Keratinocyte (primary cell): Measurements from ENCODE around the gene UBE2E1. TPM values are rescaled to one million over a fixed set of nuclear protein-coding genes. Genes with fewer than 3 reads are reported as not detected.

Experiments used
- DNase-seq: peaks from one replicate; pipeline ENCODE4 v3.0.0-alpha.2; 2011; ENCODE audit warnings: low read depth, missing footprints, low spot score
- FAIRE-seq: peaks from 2 replicates; lab custom pipeline; 2011; peaks lifted over from hg19 to GRCh38; lab: Jason Lieb, UNC
- H2AFZ ChIP-seq: 2 replicates; pipeline ENCODE4 v1.6.0; 2012; ENCODE audit warnings: low read length, control low read depth, inconsistent platforms; ENCODE audit not compliant: control insufficient read depth
- H3K27ac ChIP-seq: 2 replicates; pipeline ENCODE4 v1.5.1; 2011; ENCODE audit warnings: low read length; ENCODE audit not compliant: control insufficient read depth, insufficient read depth
- H3K27me3 ChIP-seq: 3 replicates; pipeline ENCODE4 v1.6.0; 2011; ENCODE audit warnings: low read length; ENCODE audit not compliant: control insufficient read depth, insufficient read depth; ENCODE audit errors: extremely low read depth
- H3K36me3 ChIP-seq, 2 experiments: 2 replicates in 1 of 2; 3 replicates in 1 of 2; pipeline ENCODE4 v1.5.1; 2011; ENCODE audit warnings: low read length in 2 of 2, mild to moderate bottlenecking in 1 of 2; ENCODE audit not compliant: control insufficient read depth in 2 of 2, insufficient read depth in 2 of 2; ENCODE audit errors: extremely low read depth in 1 of 2
- H3K4me1 ChIP-seq: 3 replicates; pipeline ENCODE4 v1.5.1; 2011; ENCODE audit warnings: low read length; ENCODE audit not compliant: control insufficient read depth, insufficient read depth; ENCODE audit errors: extremely low read depth
- H3K4me2 ChIP-seq: 3 replicates; pipeline ENCODE4 v1.6.0; 2011; ENCODE audit warnings: low read depth, low read length; ENCODE audit not compliant: control insufficient read depth, insufficient read depth; ENCODE audit errors: extremely low read depth
- H3K4me3 ChIP-seq, 3 experiments: fragments of 200-600 bp in 1 of 3; sonication (generic) in 1 of 3; 2 replicates in 2 of 3; 3 replicates in 1 of 3; pipeline ENCODE4 v1.5.1; 2011 to 2016; ENCODE audit warnings: low read length in 3 of 3, mild to moderate bottlenecking in 3 of 3, control low read depth in 2 of 3, inconsistent platforms in 1 of 3, low read depth in 1 of 3, mixed read lengths in 1 of 3, mixed run types in 1 of 3, moderate library complexity in 1 of 3; ENCODE audit not compliant: control insufficient read depth in 2 of 3, insufficient read depth in 2 of 3; ENCODE audit errors: extremely low read depth in 1 of 3
- H3K79me2 ChIP-seq: 2 replicates; pipeline ENCODE4 v1.6.0; 2012; ENCODE audit warnings: low read length; ENCODE audit not compliant: control insufficient read depth, insufficient read depth
- H3K9ac ChIP-seq: 3 replicates; pipeline ENCODE4 v1.6.0; 2011; ENCODE audit warnings: low read length; ENCODE audit not compliant: control insufficient read depth, insufficient read depth; ENCODE audit errors: extremely low read depth
- H3K9me1 ChIP-seq: 3 replicates; pipeline ENCODE4 v1.6.0; 2011; ENCODE audit warnings: low read length; ENCODE audit not compliant: control insufficient read depth, insufficient read depth; ENCODE audit errors: extremely low read depth
- H3K9me3 ChIP-seq: 2 replicates; pipeline ENCODE4 v1.5.1; 2012; ENCODE audit warnings: low read depth, low read length; ENCODE audit not compliant: control insufficient read depth
- H4K20me1 ChIP-seq: 3 replicates; pipeline ENCODE4 v1.6.0; 2011; ENCODE audit warnings: low read length; ENCODE audit not compliant: control insufficient read depth, insufficient read depth; ENCODE audit errors: extremely low read depth
- EZH2 ChIP-seq: IDR thresholded peaks from one replicate; pipeline ENCODE4 v1.6.1; 2012; ENCODE audit warnings: inconsistent platforms, mild to moderate bottlenecking, low read length, moderate library complexity
- dilution Hi-C: fragments of 300-500 bp; cut with MboI; formaldehyde crosslinking; loops from one replicate; pipeline ENCODE4 v1.7.0; 2020; ENCODE audit warnings: low sequenced_read_pairs; ENCODE audit not compliant: extremely low pct_ligation_motif_present
- polyA plus RNA-seq, 5 experiments: library from polyadenylated mRNA; depleted of rRNA in 3 of 5; stranded (reverse) in 3 of 5; stranded (forward) in 1 of 5; unstranded in 1 of 5; fragments of >200 nt; gene quantifications; 1 replicate in 1 of 5; 2 replicates in 3 of 5; 3 replicates in 1 of 5; pipeline versions ENCODE4 v1.2.1 to v1.2.3, GENCODE V29; 2011 to 2012; ENCODE audit warnings: missing spikeins in 2 of 5, low read depth in 1 of 5, low replicate concordance in 1 of 5
- TF ChIP-seq, protein P1 (sequence below), 3 experiments: IDR thresholded peaks in 1 of 3; conservative IDR thresholded peaks in 1 of 3; optimal IDR thresholded peaks in 1 of 3; 2 replicates in 2 of 3; 3 replicates in 1 of 3; pipeline versions ENCODE3 to v1.5.1; 2011; ENCODE audit warnings: low read length in 3 of 3, mild to moderate bottlenecking in 3 of 3, moderate library complexity in 2 of 3, control low read depth in 1 of 3, inconsistent platforms in 1 of 3; ENCODE audit not compliant: insufficient read depth in 2 of 3; ENCODE audit errors: extremely low read depth in 1 of 3

Gene UBE2E1
- polyA plus RNA-seq, 1 donor (not counting 4 experiments of a cell fraction or from before 2014, with no cell fraction given): 205 TPM

DNA sequence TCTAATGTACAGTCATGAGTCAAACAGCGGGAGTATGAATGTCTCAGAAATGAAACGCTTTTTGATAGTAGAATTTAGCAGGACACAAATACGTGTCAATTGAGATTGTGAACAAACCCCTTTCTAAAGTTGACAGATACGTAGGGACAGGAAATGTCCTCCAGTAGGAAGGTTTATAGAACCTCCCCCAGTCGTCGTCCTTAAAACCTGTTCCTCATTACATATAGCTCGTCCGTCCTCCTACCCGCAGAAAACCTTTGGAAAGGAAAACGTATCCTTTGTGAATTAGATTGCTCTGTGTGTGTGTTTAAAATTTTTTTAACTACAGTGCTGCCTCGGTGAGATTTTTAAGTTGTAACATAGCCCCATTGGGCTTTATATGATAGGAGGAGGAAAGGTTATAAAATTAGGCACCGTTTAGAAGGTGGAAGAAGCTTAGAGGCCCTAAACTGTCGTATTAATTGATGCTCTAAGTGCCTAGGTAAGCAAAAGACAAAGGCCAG, 4.1 kb downstream of the UBE2E1 start:
- H3K27me3 ChIP-seq: no peaks in the 10 kb centered on the region
- H3K4me3 ChIP-seq: peak overlapping the region; percentile 50 to 87 (median 76)
- H3K9me3 ChIP-seq: no peaks in the 10 kb centered on the region
- H3K9me1 ChIP-seq: no peaks in the 10 kb centered on the region
- peaks cover 60% of the 10 kb centered on the region for H3K79me2 ChIP-seq
- FAIRE-seq (peak; percentile 48), DNase-seq (no peak)
- peak overlapping the region; percentile 100 for H3K4me2 ChIP-seq
- peaks cover 43% of the 10 kb centered on the region for H3K4me1 ChIP-seq
- H3K36me3 ChIP-seq: peaks cover 0 to 3% of the 10 kb centered on the region in 2 experiments
- TF ChIP-seq EZH2: no peak
- TF ChIP-seq, protein P1, sequence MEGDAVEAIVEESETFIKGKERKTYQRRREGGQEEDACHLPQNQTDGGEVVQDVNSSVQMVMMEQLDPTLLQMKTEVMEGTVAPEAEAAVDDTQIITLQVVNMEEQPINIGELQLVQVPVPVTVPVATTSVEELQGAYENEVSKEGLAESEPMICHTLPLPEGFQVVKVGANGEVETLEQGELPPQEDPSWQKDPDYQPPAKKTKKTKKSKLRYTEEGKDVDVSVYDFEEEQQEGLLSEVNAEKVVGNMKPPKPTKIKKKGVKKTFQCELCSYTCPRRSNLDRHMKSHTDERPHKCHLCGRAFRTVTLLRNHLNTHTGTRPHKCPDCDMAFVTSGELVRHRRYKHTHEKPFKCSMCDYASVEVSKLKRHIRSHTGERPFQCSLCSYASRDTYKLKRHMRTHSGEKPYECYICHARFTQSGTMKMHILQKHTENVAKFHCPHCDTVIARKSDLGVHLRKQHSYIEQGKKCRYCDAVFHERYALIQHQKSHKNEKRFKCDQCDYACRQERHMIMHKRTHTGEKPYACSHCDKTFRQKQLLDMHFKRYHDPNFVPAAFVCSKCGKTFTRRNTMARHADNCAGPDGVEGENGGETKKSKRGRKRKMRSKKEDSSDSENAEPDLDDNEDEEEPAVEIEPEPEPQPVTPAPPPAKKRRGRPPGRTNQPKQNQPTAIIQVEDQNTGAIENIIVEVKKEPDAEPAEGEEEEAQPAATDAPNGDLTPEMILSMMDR (optimal IDR thresholded peaks at IDR 0.05 in 1 of 3, IDR thresholded peaks at IDR 0.05 in 1 of 3, conservative IDR thresholded peaks at IDR 0.05 in 1 of 3; ENCODE audit: extremely low read depth in 1 of 3, insufficient read depth in 2 of 3, low read length in 3 of 3): no peak
- peak overlapping the region; percentile 73 for H2AFZ ChIP-seq
- no peaks in the 10 kb centered on the region for H4K20me1 ChIP-seq
- peak overlapping the region; percentile 87 for H3K9ac ChIP-seq
- H3K27ac ChIP-seq: peak overlapping the region; percentile 87
- dilution Hi-C loops: no loop called here

DNA sequence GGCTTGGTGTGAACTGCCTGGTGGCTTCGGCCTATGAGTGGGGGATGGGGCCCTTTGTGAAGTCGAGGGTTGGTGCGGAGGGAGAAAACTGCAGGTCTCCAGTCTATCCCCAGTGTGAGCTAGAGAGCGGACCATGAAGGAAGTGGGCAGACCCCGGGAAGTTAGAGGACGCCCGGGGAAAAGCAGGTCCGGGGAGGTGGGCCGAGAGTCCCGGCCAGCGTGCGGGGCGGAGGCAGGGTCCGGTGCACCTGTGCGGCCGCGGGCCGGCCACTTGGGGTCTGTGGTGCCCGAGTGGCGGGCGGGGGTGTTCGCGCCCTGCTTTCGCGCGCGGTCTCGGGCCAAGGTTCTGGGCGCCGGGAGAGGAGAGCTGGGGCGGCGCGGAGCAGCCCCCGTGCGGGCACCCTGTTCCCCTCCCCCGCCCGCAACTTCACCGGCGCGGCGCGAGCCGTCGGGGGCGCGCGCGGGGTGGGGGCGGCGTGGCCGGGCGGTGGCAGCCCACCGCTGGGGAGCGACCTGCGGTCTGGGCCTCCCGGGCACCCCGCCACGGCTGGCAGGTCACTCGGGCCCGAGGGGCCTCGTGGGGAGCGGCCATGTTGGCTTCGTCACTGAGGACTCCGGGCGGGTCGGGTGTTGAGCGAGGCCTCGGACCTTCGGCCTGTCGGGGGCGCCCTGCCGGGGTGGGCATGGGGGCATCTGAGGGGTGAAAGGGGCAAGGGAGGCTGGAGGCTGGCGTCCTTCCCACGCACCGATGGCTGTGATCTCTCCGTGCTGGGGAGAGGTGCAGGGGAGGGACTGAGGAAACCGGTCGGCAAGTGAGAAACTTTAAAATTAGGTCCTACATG, 4.8 kb downstream of the UBE2E1 start:
- no peaks in the 10 kb centered on the region for H4K20me1 ChIP-seq
- peaks cover 0 to 3% of the 10 kb centered on the region in 2 experiments for H3K36me3 ChIP-seq
- peak overlapping the region; percentile 87 for H2AFZ ChIP-seq
- no peak for TF ChIP-seq EZH2
- TF ChIP-seq, protein P1 (optimal IDR thresholded peaks at IDR 0.05 in 1 of 3, IDR thresholded peaks at IDR 0.05 in 1 of 3, conservative IDR thresholded peaks at IDR 0.05 in 1 of 3; ENCODE audit: extremely low read depth in 1 of 3, insufficient read depth in 2 of 3, low read length in 3 of 3): peak in 1 of 3 experiments; percentile 32
- DNase-seq: no peak
- H3K27me3 ChIP-seq: no peaks in the 10 kb centered on the region
- H3K4me3 ChIP-seq: peak overlapping the region; percentile 50 to 87 (median 76)
- peak overlapping the region; percentile 87 for H3K9ac ChIP-seq
- H3K4me2 ChIP-seq: peak overlapping the region; percentile 100
- peaks cover 67% of the 10 kb centered on the region for H3K79me2 ChIP-seq
- no peak for FAIRE-seq
- H3K27ac ChIP-seq: peak overlapping the region; percentile 87
- dilution Hi-C loops: no loop called here
- no peaks in the 10 kb centered on the region for H3K9me1 ChIP-seq
- H3K4me1 ChIP-seq: peaks cover 43% of the 10 kb centered on the region
- no peaks in the 10 kb centered on the region for H3K9me3 ChIP-seq
